IPS-11a (cell line): ENCODE results near the gene SLC35E2B.

Experiments used
- H3K4me3 ChIP-seq: one replicate; pipeline ENCODE4 v1.5.1; 2013; ENCODE audit warnings: low read depth, low read length, control low read depth

Gene SLC35E2B

GRCh38 chr1:1612104-1612400, 80.5 kb downstream of the SLC35E2B start:
- H3K4me3 ChIP-seq = no peak overlapping the region

GRCh38 chr1:1610796-1611195, 81.8 kb downstream of the SLC35E2B start:
- no peak overlapping the region for H3K4me3 ChIP-seq

GRCh38 chr1:1609822-1610485, 82.6 kb downstream of the SLC35E2B start:
- H3K4me3 ChIP-seq = no peak overlapping the region
